Measurements from ENCODE around the gene CLMP. TPM values are rescaled to one million over a fixed set of nuclear protein-coding genes. Genes with fewer than 3 reads are reported as not detected.
A peak's percentile ranks its signal among the peaks of the same experiment; 100 is the strongest.

CLMP gene
- total RNA-seq, 1 experiment from 2014 or later, result 3.2 TPM

- POLR2A ChIA-PET, result interaction anchor here (0.9 to 1.6 kb wide), 4 partner anchors 9 to 209 kb away, joined by 4 to 8 read pairs (median 5); no protein-coding TSS in a partner anchor
- peak overlapping the region; percentile 85 for H3K4me2 ChIP-seq (ENCODE audit: low read length)
- no peaks in the 10 kb centered on the region for H3K27me3 ChIP-seq (ENCODE audit: insufficient read depth, low read length)
- H3K4me1 ChIP-seq (ENCODE audit: control insufficient read depth in 1 of 2, insufficient read depth in 2 of 2, low read length in 2 of 2), result peaks cover 18 to 33% of the 10 kb centered on the region in 2 experiments
- ATAC-seq (peak; percentile 9), DNase-seq (ENCODE audit: low read depth, low spot score) (no peak)
- H3K9me3 ChIP-seq (ENCODE audit: control insufficient read depth in 1 of 2, insufficient read depth in 1 of 2, low read depth in 1 of 2, low read length in 2 of 2), result no peaks in the 10 kb centered on the region
- CTCF ChIA-PET, result interaction anchor here (1.0 to 1.1 kb wide), 2 partner anchors 9 to 212 kb away, joined by 3 to 13 read pairs; no protein-coding TSS in a partner anchor
- no peaks in the 10 kb centered on the region for H3K9me2 ChIP-seq (ENCODE audit: insufficient read depth)
- peaks cover 30% of the 10 kb centered on the region; the same call in 1 of the 2 replicates for H4K20me1 ChIP-seq (ENCODE audit: insufficient read depth)
- peaks cover 17 to 43% of the 10 kb centered on the region in 2 experiments for H3K36me3 ChIP-seq (ENCODE audit: control insufficient read depth in 1 of 2, insufficient read depth in 2 of 2, low read length in 2 of 2)
- TSS peak; percentile 68 for BruUV-seq (replicated peaks)
- H3K27ac ChIP-seq (ENCODE audit: low read depth, low read length), result peak overlapping the region; percentile 98
- intact Hi-C loops (cut with micrococcal nuclease), result no loop called here
- H3K9ac ChIP-seq (ENCODE audit: low read length), result peak overlapping the region; percentile 100
- peak overlapping the region; percentile 62 to 97 for H3K4me3 ChIP-seq (replicated peaks in 1 of 2; ENCODE audit: low read depth in 1 of 2, low read length in 2 of 2)
- no peak overlapping the region for H2AFZ ChIP-seq (ENCODE audit: low read depth, low read length, poor library complexity, severe bottlenecking)
- peaks cover 82% of the 10 kb centered on the region for H3K79me2 ChIP-seq (ENCODE audit: insufficient read depth, low read length)
- RAD21 ChIA-PET (ENCODE audit: low non-redundant PET in 1 of 2, low total read pairs in 2 of 2, uncharacterized antibody in 2 of 2, unreplicated experiment in 2 of 2), result no interaction called here
- TF ChIP-seq EZH2phosphoT487 (IDR thresholded peaks at IDR 0.05; ENCODE audit: borderline replicate concordance), result no peak
- TF ChIP-seq RAD21 (IDR thresholded peaks at IDR 0.05; ENCODE audit: low read depth), result no peak
- no peak for TF ChIP-seq SRF (IDR thresholded peaks at IDR 0.05; ENCODE audit: low read depth)
- no peak for TF ChIP-seq FOSL1 (IDR thresholded peaks at IDR 0.05; ENCODE audit: low read depth)
- no peak for TF ChIP-seq SP1 (IDR thresholded peaks at IDR 0.05; ENCODE audit: low read depth)
- TF ChIP-seq ZFX (IDR thresholded peaks at IDR 0.05), result peak; percentile 80
- no peak for TF ChIP-seq ATF3 (IDR thresholded peaks at IDR 0.05)
- no peak for TF ChIP-seq MAX (IDR thresholded peaks at IDR 0.05)
- peak; percentile 71; the same call in 1 of the 2 replicates for TF ChIP-seq CEBPB (IDR thresholded peaks at IDR 0.05; ENCODE audit: low read depth)
- TF ChIP-seq POLR2AphosphoS5 (IDR thresholded peaks at IDR 0.05; ENCODE audit: low read depth, low read length), result peak; percentile 17; the same call in 1 of the 2 replicates
- no peak for TF ChIP-seq CBX3 (IDR thresholded peaks at IDR 0.05; ENCODE audit: low read depth)
- TF ChIP-seq JUND (IDR thresholded peaks at IDR 0.05), result no peak
- TF ChIP-seq EZH2 (IDR thresholded peaks at IDR 0.05), result no peak
- TF ChIP-seq SIN3A (IDR thresholded peaks at IDR 0.05; ENCODE audit: low read depth), result 0 out of 2 replicates have a peak, but pooled peaks have one; percentile 40
- no peak for TF ChIP-seq CTCF (IDR thresholded peaks at IDR 0.05 in 2 of 3, conservative IDR thresholded peaks at IDR 0.05 in 1 of 3; ENCODE audit: borderline replicate concordance in 1 of 3, insufficient read depth in 1 of 3, low read depth in 2 of 3, low read length in 2 of 3)
- no peak for TF ChIP-seq ZBTB33 (IDR thresholded peaks at IDR 0.05; ENCODE audit: extremely low read depth, insufficient replicate concordance, low read length)
- TF ChIP-seq POLR2A (IDR thresholded peaks at IDR 0.05; ENCODE audit: borderline replicate concordance, extremely low read depth, insufficient read depth, insufficient read length), result no peak
- no peak for TF ChIP-seq EGR1 (IDR thresholded peaks at IDR 0.05; ENCODE audit: low read depth)
- TF ChIP-seq YY1 (IDR thresholded peaks at IDR 0.05; ENCODE audit: extremely low read depth, insufficient replicate concordance, low read depth, low read length), result peak; percentile 47
Observed at GRCh38 chr11:123062892-123063825, 131.9 kb downstream of the CLMP start.

Data from HCT116 (cell line).